GM23338 (cell line): ENCODE data around the gene GFOD1. TPM values are rescaled to one million over a fixed set of nuclear protein-coding genes. Genes with fewer than 3 reads are reported as not detected.

ENCODE experiments used
- ATAC-seq: fragments of 200-7000 bp; cut with Tn5 transposase; 3 replicates; pipeline ENCODE4 v1.9.1; 2020
- DNase-seq: peaks from one replicate; pipeline ENCODE4 v3.0.0-alpha.2; 2015; ENCODE audit warnings: low spot score
- H2AFZ ChIP-seq: fragments of 200-600 bp; sonication (generic); 2 replicates; pipeline ENCODE4 v1.8.0; 2016; ENCODE audit warnings: antibody characterized with exemption, mild to moderate bottlenecking, moderate library complexity
- H3F3A ChIP-seq: fragments of 200-600 bp; sonication (generic); replicated peaks from 2 replicates; pipeline ENCODE4 v1.8.0; 2017; ENCODE audit warnings: antibody characterized with exemption, mixed run types, low read depth
- H3K27ac ChIP-seq: fragments of 200-600 bp; sonication (generic); 2 replicates; pipeline ENCODE4 v1.6.1; 2016; ENCODE audit warnings: low read depth
- H3K27me3 ChIP-seq: fragments of 200-600 bp; sonication (generic); 2 replicates; pipeline ENCODE4 v1.8.0; 2016; ENCODE audit warnings: mild to moderate bottlenecking, mixed run types, moderate library complexity; ENCODE audit not compliant: insufficient read depth
- H3K36me3 ChIP-seq: fragments of 200-600 bp; sonication (generic); 2 replicates; pipeline ENCODE4 v1.8.0; 2016; ENCODE audit warnings: mild to moderate bottlenecking; ENCODE audit not compliant: insufficient read depth
- H3K4me1 ChIP-seq: fragments of 200-600 bp; sonication (generic); 2 replicates; pipeline ENCODE4 v1.8.0; 2016; ENCODE audit warnings: mild to moderate bottlenecking, moderate library complexity; ENCODE audit not compliant: insufficient read depth
- H3K4me2 ChIP-seq: fragments of 200-600 bp; sonication (generic); 2 replicates; pipeline ENCODE4 v1.7.1; 2017; ENCODE audit warnings: mixed run types
- H3K4me3 ChIP-seq: fragments of 200-600 bp; sonication (generic); 2 replicates; pipeline ENCODE4 v1.6.1; 2016; ENCODE audit warnings: mixed run types
- H3K79me2 ChIP-seq: fragments of 200-600 bp; sonication (generic); replicated peaks from 2 replicates; pipeline ENCODE4 v1.8.0; 2017; ENCODE audit warnings: mild to moderate bottlenecking; ENCODE audit not compliant: insufficient read depth
- H3K9me2 ChIP-seq: fragments of 200-600 bp; sonication (generic); 2 replicates; pipeline ENCODE4 v1.8.0; 2017; ENCODE audit not compliant: insufficient read depth
- H4K20me1 ChIP-seq: fragments of 200-600 bp; sonication (generic); replicated peaks from 2 replicates; pipeline ENCODE4 v1.8.0; 2017; ENCODE audit warnings: mild to moderate bottlenecking; ENCODE audit not compliant: insufficient read depth
- H3K27ac Mint-ChIP-seq: 2 replicates; pipeline ENCODE4 v1.8.0; 2020; ENCODE audit warnings: inconsistent platforms, mild to moderate bottlenecking, moderate library complexity, mixed read lengths
- H3K27me3 Mint-ChIP-seq: 3 replicates; pipeline ENCODE4 v1.8.0; 2022; ENCODE audit warnings: low read depth, mild to moderate bottlenecking, moderate library complexity, mixed read lengths, inconsistent platforms; ENCODE audit not compliant: insufficient read depth, poor library complexity
- H3K36me3 Mint-ChIP-seq: 3 replicates; pipeline ENCODE4 v1.8.0; 2021; ENCODE audit warnings: low read depth, mild to moderate bottlenecking, inconsistent platforms, moderate library complexity, mixed read lengths
- H3K4me1 Mint-ChIP-seq: 3 replicates; pipeline ENCODE4 v1.8.0; 2020; ENCODE audit warnings: mild to moderate bottlenecking, inconsistent platforms, mixed read lengths
- H3K4me3 Mint-ChIP-seq: 3 replicates; pipeline ENCODE4 v1.8.0; 2021; ENCODE audit warnings: moderate library complexity, mild to moderate bottlenecking, inconsistent platforms, mixed read lengths
- H3K9me3 Mint-ChIP-seq: 3 replicates; pipeline ENCODE4 v1.8.0; 2020; ENCODE audit warnings: moderate library complexity, mild to moderate bottlenecking, inconsistent platforms, mixed read lengths
- CREB1 ChIP-seq: fragments of 250-450 bp; sonication (Bioruptor Pico); IDR thresholded peaks from 2 replicates; pipeline ENCODE4 v1.5.0; 2020; ENCODE audit warnings: low read depth, mild to moderate bottlenecking, moderate library complexity
- EZH2 ChIP-seq: fragments of 200-600 bp; sonication (generic); IDR thresholded peaks from one replicate; pipeline ENCODE4 v1.8.0; 2017; ENCODE audit warnings: antibody characterized with exemption, mild to moderate bottlenecking, low read depth; ENCODE audit not compliant: unreplicated experiment
- EZH2phosphoT487 ChIP-seq: fragments of 200-600 bp; sonication (generic); IDR thresholded peaks from one replicate; pipeline ENCODE4 v1.8.1; 2018; ENCODE audit warnings: antibody characterized with exemption; ENCODE audit not compliant: unreplicated experiment
- JUNB ChIP-seq: IDR thresholded peaks from one replicate; pipeline ENCODE4 v1.6.1; 2016; ENCODE audit warnings: antibody characterized with exemption; ENCODE audit not compliant: unreplicated experiment
- NANOG ChIP-seq: IDR thresholded peaks from 2 replicates; pipeline ENCODE4 v1.6.1; 2016; ENCODE audit warnings: antibody characterized with exemption, borderline replicate concordance
- POLR2AphosphoS5 ChIP-seq: IDR thresholded peaks from 2 replicates; pipeline ENCODE4 v1.6.1; 2016; ENCODE audit warnings: antibody characterized with exemption, low read depth
- STAT1 ChIP-seq: IDR thresholded peaks from one replicate; pipeline ENCODE4 v1.6.1; 2016; ENCODE audit warnings: antibody characterized with exemption; ENCODE audit not compliant: unreplicated experiment
- ZNF114 ChIP-seq: fragments of 250-450 bp; sonication (Bioruptor Pico); IDR thresholded peaks from 2 replicates; pipeline ENCODE4 v1.5.0; 2020; ENCODE audit warnings: mild to moderate bottlenecking, moderate library complexity
- ZNF331 ChIP-seq: fragments of 250-450 bp; sonication (Bioruptor Pico); IDR thresholded peaks from 2 replicates; pipeline ENCODE4 v1.5.0; 2020; ENCODE audit warnings: low read depth, mild to moderate bottlenecking, moderate library complexity
- polyA plus RNA-seq: library from polyadenylated mRNA; unstranded; fragments of >200 nt; fragmentation: Nextera tagmentation; extraction: Ambion mirVana; gene quantifications from 2 replicates; pipeline ENCODE4 v1.2.1, GENCODE V29; 2016
- total RNA-seq: library from RNA; depleted of rRNA; stranded (reverse); fragments of >200 nt; shearing (Covaris generic); gene quantifications from 2 replicates; pipeline ENCODE4 v1.2.3, GENCODE V29; 2014
- TF ChIP-seq, protein P1 (sequence below): IDR thresholded peaks from one replicate; pipeline ENCODE4 v1.6.1; 2018; ENCODE audit warnings: antibody characterized with exemption; ENCODE audit not compliant: unreplicated experiment
- TF ChIP-seq, protein P2 (sequence below), 2 experiments: fragments of 200-600 bp in 1 of 2; sonication (generic) in 1 of 2; conservative IDR thresholded peaks; 2 replicates each; pipeline versions ENCODE4 v1.5.1 to v1.6.1; 2016 to 2017; ENCODE audit warnings: antibody characterized with exemption in 2 of 2, low read depth in 2 of 2, mild to moderate bottlenecking in 2 of 2, moderate library complexity in 1 of 2
- TF ChIP-seq, protein P3 (sequence below): fragments of 250-450 bp; sonication (Bioruptor Pico); IDR thresholded peaks from 2 replicates; pipeline ENCODE4 v1.5.0; 2020; ENCODE audit warnings: mild to moderate bottlenecking, moderate library complexity
- TF ChIP-seq, protein P4 (sequence below): IDR thresholded peaks from 2 replicates; pipeline ENCODE4 v1.6.1; 2016; ENCODE audit warnings: antibody characterized with exemption

GFOD1 gene
- total and polyA plus RNA-seq, 2 experiments from 2014 or later = 4.9 to 12.8 TPM

DNA sequence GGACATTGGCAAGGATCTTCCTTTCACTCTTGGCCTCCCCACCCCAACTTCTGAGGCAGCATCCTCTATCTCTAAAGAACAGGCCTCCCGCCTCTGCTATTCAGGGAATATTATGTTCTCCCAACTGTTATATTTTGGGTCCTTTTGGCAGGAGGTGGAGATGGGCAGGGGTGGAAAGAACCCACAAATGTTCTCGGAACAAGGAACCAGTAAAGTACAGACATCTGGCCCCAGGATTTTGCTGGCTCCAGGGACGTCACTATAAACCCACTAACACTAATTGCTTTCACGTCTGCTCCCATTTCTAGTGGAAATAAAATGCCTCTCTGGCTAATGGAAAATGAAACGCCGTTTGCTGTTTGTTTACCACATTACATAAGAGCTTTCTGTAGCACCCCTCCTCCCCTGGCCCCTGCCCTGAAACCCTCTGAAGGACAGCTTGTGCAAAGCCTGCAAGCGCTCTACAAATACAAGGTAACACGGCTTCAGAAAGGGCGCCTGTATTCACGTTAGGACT, 81.4 kb downstream of the GFOD1 start:
- Histone ChIP-seq H3K4me3 (no peak overlapping the region), H3K27me3 (no peaks in the 10 kb centered on the region), H4K20me1 (no peaks in the 10 kb centered on the region; the same call in 1 of the 2 replicates), H3K4me2 (no peak overlapping the region), H3K9me2 (0 out of 2 replicates have a peak, but pooled peaks cover 6% of the 10 kb centered on the region), H3F3A (peaks cover 4% of the 10 kb centered on the region; the same call in 1 of the 2 replicates), H3K27ac (no peak overlapping the region; the same call in 1 of the 2 replicates), H2AFZ (no peak overlapping the region), H3K79me2 (no peaks in the 10 kb centered on the region), H3K4me1 (peaks cover 8% of the 10 kb centered on the region), H3K36me3 (no peaks in the 10 kb centered on the region)
- Mint-ChIP-seq H3K27ac (no peak overlapping the region), H3K4me3 (no peak overlapping the region), H3K36me3 (no peaks in the 10 kb centered on the region), H3K4me1 (peaks cover 28% of the 10 kb centered on the region), H3K9me3 (no peaks in the 10 kb centered on the region), H3K27me3 (peaks cover 2% of the 10 kb centered on the region)
- no peak for DNase-seq
- TF ChIP-seq, protein P1, sequence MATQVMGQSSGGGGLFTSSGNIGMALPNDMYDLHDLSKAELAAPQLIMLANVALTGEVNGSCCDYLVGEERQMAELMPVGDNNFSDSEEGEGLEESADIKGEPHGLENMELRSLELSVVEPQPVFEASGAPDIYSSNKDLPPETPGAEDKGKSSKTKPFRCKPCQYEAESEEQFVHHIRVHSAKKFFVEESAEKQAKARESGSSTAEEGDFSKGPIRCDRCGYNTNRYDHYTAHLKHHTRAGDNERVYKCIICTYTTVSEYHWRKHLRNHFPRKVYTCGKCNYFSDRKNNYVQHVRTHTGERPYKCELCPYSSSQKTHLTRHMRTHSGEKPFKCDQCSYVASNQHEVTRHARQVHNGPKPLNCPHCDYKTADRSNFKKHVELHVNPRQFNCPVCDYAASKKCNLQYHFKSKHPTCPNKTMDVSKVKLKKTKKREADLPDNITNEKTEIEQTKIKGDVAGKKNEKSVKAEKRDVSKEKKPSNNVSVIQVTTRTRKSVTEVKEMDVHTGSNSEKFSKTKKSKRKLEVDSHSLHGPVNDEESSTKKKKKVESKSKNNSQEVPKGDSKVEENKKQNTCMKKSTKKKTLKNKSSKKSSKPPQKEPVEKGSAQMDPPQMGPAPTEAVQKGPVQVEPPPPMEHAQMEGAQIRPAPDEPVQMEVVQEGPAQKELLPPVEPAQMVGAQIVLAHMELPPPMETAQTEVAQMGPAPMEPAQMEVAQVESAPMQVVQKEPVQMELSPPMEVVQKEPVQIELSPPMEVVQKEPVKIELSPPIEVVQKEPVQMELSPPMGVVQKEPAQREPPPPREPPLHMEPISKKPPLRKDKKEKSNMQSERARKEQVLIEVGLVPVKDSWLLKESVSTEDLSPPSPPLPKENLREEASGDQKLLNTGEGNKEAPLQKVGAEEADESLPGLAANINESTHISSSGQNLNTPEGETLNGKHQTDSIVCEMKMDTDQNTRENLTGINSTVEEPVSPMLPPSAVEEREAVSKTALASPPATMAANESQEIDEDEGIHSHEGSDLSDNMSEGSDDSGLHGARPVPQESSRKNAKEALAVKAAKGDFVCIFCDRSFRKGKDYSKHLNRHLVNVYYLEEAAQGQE = no peak
- no peak for TF ChIP-seq JUNB
- TF ChIP-seq POLR2AphosphoS5 = no peak
- TF ChIP-seq STAT1 = no peak
- TF ChIP-seq NANOG = no peak
- TF ChIP-seq, protein P2, sequence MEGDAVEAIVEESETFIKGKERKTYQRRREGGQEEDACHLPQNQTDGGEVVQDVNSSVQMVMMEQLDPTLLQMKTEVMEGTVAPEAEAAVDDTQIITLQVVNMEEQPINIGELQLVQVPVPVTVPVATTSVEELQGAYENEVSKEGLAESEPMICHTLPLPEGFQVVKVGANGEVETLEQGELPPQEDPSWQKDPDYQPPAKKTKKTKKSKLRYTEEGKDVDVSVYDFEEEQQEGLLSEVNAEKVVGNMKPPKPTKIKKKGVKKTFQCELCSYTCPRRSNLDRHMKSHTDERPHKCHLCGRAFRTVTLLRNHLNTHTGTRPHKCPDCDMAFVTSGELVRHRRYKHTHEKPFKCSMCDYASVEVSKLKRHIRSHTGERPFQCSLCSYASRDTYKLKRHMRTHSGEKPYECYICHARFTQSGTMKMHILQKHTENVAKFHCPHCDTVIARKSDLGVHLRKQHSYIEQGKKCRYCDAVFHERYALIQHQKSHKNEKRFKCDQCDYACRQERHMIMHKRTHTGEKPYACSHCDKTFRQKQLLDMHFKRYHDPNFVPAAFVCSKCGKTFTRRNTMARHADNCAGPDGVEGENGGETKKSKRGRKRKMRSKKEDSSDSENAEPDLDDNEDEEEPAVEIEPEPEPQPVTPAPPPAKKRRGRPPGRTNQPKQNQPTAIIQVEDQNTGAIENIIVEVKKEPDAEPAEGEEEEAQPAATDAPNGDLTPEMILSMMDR (conservative IDR thresholded peaks at IDR 0.05; ENCODE audit: low read depth in 2 of 2) = no peak
- TF ChIP-seq EZH2phosphoT487 = no peak
- no peak for TF ChIP-seq EZH2
- no peak for TF ChIP-seq ZNF114
- TF ChIP-seq ZNF331 (CRISPR knock-in tag) = no peak
- no peak for TF ChIP-seq CREB1 (CRISPR knock-in tag)
- TF ChIP-seq, protein P3, sequence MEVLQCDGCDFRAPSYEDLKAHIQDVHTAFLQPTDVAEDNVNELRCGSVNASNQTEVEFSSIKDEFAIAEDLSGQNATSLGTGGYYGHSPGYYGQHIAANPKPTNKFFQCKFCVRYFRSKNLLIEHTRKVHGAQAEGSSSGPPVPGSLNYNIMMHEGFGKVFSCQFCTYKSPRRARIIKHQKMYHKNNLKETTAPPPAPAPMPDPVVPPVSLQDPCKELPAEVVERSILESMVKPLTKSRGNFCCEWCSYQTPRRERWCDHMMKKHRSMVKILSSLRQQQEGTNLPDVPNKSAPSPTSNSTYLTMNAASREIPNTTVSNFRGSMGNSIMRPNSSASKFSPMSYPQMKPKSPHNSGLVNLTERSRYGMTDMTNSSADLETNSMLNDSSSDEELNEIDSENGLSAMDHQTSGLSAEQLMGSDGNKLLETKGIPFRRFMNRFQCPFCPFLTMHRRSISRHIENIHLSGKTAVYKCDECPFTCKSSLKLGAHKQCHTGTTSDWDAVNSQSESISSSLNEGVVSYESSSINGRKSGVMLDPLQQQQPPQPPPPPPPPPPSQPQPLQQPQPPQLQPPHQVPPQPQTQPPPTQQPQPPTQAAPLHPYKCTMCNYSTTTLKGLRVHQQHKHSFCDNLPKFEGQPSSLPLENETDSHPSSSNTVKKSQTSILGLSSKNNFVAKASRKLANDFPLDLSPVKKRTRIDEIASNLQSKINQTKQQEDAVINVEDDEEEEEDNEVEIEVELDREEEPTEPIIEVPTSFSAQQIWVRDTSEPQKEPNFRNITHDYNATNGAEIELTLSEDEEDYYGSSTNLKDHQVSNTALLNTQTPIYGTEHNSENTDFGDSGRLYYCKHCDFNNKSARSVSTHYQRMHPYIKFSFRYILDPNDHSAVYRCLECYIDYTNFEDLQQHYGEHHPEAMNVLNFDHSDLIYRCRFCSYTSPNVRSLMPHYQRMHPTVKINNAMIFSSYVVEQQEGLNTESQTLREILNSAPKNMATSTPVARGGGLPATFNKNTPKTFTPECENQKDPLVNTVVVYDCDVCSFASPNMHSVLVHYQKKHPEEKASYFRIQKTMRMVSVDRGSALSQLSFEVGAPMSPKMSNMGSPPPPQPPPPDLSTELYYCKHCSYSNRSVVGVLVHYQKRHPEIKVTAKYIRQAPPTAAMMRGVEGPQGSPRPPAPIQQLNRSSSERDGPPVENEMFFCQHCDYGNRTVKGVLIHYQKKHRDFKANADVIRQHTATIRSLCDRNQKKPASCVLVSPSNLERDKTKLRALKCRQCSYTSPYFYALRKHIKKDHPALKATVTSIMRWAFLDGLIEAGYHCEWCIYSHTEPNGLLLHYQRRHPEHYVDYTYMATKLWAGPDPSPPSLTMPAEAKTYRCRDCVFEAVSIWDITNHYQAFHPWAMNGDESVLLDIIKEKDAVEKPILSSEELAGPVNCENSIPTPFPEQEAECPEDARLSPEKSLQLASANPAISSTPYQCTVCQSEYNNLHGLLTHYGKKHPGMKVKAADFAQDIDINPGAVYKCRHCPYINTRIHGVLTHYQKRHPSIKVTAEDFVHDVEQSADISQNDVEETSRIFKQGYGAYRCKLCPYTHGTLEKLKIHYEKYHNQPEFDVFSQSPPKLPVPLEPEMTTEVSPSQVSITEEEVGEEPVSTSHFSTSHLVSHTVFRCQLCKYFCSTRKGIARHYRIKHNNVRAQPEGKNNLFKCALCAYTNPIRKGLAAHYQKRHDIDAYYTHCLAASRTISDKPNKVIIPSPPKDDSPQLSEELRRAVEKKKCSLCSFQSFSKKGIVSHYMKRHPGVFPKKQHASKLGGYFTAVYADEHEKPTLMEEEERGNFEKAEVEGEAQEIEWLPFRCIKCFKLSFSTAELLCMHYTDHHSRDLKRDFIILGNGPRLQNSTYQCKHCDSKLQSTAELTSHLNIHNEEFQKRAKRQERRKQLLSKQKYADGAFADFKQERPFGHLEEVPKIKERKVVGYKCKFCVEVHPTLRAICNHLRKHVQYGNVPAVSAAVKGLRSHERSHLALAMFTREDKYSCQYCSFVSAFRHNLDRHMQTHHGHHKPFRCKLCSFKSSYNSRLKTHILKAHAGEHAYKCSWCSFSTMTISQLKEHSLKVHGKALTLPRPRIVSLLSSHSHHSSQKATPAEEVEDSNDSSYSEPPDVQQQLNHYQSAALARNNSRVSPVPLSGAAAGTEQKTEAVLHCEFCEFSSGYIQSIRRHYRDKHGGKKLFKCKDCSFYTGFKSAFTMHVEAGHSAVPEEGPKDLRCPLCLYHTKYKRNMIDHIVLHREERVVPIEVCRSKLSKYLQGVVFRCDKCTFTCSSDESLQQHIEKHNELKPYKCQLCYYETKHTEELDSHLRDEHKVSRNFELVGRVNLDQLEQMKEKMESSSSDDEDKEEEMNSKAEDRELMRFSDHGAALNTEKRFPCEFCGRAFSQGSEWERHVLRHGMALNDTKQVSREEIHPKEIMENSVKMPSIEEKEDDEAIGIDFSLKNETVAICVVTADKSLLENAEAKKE (CRISPR knock-in tag) = no peak
- TF ChIP-seq, protein P4, sequence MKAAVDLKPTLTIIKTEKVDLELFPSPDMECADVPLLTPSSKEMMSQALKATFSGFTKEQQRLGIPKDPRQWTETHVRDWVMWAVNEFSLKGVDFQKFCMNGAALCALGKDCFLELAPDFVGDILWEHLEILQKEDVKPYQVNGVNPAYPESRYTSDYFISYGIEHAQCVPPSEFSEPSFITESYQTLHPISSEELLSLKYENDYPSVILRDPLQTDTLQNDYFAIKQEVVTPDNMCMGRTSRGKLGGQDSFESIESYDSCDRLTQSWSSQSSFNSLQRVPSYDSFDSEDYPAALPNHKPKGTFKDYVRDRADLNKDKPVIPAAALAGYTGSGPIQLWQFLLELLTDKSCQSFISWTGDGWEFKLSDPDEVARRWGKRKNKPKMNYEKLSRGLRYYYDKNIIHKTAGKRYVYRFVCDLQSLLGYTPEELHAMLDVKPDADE = no peak
- no peak for ATAC-seq
